Fibroblast of mammary gland (primary cell): Measurements from ENCODE around the gene GDPD5.
A peak's percentile ranks its signal among the peaks of the same experiment; 100 is the strongest.

Experiments
- DNase-seq: peaks from one replicate; pipeline ENCODE4 v3.0.0-alpha.2; 2010; ENCODE audit warnings: low read depth
- H3K4me3 ChIP-seq: 2 replicates; pipeline ENCODE4 v1.5.1; 2011; ENCODE audit warnings: low read depth, mild to moderate bottlenecking, low read length, moderate library complexity; ENCODE audit not compliant: control insufficient read depth
- TF ChIP-seq, protein P1 (sequence below): conservative IDR thresholded peaks from 2 replicates; pipeline ENCODE4 v1.5.1; 2011; ENCODE audit warnings: low read depth, low read length, inconsistent platforms; ENCODE audit not compliant: control insufficient read depth, insufficient read depth

Gene GDPD5

DNA sequence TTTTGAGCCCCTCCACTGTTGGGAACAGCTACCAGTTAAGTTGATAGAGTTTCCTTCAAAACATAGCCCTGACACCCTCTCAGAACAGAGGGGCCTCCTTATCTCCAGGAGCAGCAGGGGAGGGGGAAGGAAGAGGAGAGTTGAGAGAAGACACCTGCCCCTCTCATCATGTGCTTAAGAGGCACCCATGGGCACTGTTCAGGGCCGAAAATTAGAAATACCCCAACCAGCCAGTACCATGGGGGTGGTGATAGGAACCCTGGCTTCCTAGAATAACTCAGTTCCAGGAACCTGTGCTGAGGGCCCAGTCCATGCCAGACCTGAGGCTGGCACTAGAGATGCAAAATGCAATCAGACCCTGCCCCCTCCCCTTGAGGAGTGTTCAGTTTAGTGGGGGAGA is 9.3 kb upstream of the GDPD5 start:
- DNase-seq, result no peak
- TF ChIP-seq, protein P1, sequence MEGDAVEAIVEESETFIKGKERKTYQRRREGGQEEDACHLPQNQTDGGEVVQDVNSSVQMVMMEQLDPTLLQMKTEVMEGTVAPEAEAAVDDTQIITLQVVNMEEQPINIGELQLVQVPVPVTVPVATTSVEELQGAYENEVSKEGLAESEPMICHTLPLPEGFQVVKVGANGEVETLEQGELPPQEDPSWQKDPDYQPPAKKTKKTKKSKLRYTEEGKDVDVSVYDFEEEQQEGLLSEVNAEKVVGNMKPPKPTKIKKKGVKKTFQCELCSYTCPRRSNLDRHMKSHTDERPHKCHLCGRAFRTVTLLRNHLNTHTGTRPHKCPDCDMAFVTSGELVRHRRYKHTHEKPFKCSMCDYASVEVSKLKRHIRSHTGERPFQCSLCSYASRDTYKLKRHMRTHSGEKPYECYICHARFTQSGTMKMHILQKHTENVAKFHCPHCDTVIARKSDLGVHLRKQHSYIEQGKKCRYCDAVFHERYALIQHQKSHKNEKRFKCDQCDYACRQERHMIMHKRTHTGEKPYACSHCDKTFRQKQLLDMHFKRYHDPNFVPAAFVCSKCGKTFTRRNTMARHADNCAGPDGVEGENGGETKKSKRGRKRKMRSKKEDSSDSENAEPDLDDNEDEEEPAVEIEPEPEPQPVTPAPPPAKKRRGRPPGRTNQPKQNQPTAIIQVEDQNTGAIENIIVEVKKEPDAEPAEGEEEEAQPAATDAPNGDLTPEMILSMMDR, result no peak
- no peak overlapping the region for H3K4me3 ChIP-seq

DNA sequence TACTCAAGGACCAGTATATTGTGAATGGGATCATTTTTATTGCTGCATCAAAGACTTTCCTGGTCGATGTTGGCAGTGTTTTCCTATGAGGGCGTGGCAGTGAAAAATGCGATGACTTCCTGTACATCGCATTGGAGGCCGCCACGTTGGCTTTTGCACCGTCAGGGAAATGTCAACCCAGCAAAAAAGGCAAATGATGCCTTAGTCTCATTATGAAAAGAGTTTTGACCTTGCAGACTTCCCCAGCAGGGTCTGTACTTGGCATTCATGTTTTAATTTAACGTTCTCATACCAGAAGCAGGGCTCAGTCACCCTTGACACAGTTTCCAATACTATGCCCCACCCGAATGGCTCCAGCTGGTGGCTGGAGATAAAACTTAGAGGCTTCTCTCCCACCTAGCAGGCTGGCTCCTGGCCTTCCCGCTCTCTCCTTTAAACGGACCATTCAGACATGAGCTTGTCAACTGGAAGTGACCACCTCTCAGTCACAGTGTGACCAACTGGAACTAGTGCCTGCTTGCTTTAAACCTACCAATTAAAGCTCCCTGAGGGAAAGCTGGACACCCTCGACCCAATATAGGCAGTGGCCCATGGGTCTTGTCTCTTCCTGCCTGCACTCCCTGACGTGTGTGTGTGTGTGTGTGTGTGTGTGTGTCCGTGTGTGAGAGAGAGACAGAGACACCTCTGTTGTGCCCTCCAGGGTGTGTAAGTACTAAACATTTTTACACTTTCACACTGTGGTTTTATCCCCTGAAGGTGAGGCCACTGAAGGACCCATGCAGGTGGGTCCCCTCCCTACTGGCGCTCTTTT is 8.7 kb upstream of the GDPD5 start:
- no peak for DNase-seq
- H3K4me3 ChIP-seq, result no peak overlapping the region
- TF ChIP-seq, protein P1, result no peak

DNA sequence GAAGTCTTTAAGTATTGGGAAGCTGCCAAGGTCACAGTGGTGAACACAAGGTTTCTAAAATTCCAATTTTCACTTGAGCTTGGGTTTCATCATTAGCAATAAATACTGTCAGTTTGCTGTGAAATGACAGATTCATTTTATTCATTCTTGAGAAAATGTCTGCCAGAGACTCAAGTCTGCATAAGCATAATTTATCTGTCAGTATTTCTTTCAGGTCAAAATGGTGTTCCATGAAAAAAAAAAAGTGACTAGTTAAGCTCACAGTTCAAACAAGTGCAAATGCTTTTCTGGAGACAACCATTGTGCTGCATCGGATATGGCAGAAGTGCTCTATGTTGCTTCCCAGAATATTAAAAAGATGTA is 8.1 kb upstream of the GDPD5 start:
- TF ChIP-seq, protein P1, result no peak
- H3K4me3 ChIP-seq, result no peak overlapping the region
- no peak for DNase-seq

DNA sequence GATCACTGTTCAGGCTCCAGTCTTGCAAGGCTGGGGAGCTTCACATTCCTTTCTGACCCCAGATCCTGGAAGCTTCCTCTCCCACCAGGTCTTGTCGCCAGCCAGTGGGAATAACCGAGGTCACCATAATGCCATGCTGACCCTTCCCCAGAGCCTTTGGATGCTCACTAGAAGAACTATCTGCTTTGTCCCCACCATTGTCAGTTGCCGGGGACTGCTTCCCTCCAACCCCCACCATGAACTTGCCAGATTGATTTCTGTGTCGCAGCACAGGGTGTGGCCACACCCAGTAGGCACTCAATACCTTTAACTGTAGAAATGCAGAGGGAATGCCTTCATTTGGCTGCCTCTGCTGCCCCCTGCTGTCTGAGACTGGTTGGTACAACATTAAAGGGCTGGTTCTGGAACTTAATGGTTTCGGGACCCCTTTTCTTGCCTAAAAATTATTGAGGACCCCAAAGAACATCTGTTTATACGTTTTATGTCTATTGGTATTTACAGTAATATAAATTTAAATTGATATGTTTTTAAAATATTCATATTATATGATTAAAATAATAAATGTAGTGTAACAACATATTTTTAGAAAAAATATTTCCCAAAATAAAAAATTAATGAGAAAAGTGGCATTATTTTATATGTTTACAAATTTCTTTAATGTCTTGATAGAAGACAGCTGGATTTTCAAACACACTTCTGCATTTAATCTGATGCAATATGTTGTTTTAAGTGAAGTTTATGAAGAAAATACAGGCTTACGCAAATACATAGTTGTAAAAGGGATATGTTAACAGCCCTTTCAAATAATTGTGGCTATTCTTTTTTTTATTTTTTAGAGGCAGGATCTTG is 6.7 kb upstream of the GDPD5 start:
- TF ChIP-seq, protein P1, result peak; percentile 94
- DNase-seq, result peak; percentile 53

DNA sequence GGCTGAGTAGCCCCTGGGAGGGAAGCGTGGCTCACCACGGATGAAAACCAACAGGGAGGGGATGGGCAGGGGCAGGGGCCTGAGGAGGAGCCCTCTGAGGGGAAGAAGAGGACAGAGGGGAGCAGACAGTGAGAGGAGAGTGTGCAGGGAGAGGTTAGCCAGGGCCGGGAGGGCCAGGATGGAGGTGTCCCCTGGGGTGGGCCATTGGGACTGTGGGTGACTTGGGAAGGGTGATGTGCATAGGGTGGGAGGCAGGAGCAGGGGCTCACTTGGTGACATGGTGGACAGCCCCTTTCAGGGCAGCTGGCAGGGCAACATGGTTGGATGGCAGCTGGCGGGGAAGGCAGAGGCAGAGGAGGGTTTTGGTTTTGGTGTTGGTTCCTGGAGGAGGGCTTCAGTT is 5.6 kb upstream of the GDPD5 start:
- DNase-seq, result no peak
- TF ChIP-seq, protein P1, result no peak
- no peak overlapping the region for H3K4me3 ChIP-seq

More for the DNA sequence above, 6.7 kb upstream of the GDPD5 start:
- no peak overlapping the region for H3K4me3 ChIP-seq

DNA sequence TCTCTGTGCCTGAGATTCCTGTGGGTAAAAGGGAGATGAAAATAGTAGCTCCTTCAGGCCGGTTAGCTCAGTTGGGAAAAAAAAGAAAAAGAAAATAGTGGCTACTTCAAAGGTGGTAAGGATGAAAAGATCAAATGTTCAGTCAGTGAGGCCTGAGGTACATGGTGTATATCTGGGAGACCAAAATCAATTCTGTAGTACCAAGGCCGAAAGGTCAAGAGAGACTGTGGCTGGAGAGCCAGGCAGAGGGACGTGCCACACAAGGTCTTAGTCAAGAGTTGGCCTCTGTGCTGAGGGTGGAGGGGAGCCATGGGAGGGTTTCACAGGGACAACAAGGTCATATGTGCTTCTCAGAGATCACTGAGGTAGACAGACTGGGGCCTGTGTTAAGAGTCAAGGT is 4.8 kb upstream of the GDPD5 start:
- TF ChIP-seq, protein P1, result no peak
- no peak overlapping the region for H3K4me3 ChIP-seq
- DNase-seq, result no peak
